BLaER1 (cell line): ENCODE measurements around the gene COX14.

Experiments
- H3K27ac ChIP-seq: shearing (Covaris generic); formaldehyde crosslinking; 2 replicates; pipeline ENCODE4 v1.8.1; 2022
- H3K27me3 ChIP-seq: shearing (Covaris generic); formaldehyde crosslinking; 2 replicates; pipeline ENCODE4 v1.8.1; 2022
- H3K36me3 ChIP-seq: shearing (Covaris generic); formaldehyde crosslinking; 2 replicates; pipeline ENCODE4 v1.8.1; 2022
- H3K4me1 ChIP-seq: shearing (Covaris generic); formaldehyde crosslinking; 2 replicates; pipeline ENCODE4 v1.8.1; 2022
- H3K4me2 ChIP-seq: shearing (Covaris generic); formaldehyde crosslinking; 2 replicates; pipeline ENCODE4 v1.8.1; 2022
- H3K4me3 ChIP-seq: shearing (Covaris generic); formaldehyde crosslinking; 2 replicates; pipeline ENCODE4 v1.8.1; 2022
- H3K9ac ChIP-seq: shearing (Covaris generic); formaldehyde crosslinking; 2 replicates; pipeline ENCODE4 v1.8.1; 2022
- H3K9me3 ChIP-seq: shearing (Covaris generic); formaldehyde crosslinking; 2 replicates; pipeline ENCODE4 v1.8.1; 2022
- H4K20me1 ChIP-seq: shearing (Covaris generic); formaldehyde crosslinking; 2 replicates; pipeline ENCODE4 v1.8.1; 2022
- Cebpa-rat ChIP-seq: shearing (Covaris generic); IDR thresholded peaks from 2 replicates; pipeline ENCODE4 v1.8.1; 2022

Gene COX14

DNA sequence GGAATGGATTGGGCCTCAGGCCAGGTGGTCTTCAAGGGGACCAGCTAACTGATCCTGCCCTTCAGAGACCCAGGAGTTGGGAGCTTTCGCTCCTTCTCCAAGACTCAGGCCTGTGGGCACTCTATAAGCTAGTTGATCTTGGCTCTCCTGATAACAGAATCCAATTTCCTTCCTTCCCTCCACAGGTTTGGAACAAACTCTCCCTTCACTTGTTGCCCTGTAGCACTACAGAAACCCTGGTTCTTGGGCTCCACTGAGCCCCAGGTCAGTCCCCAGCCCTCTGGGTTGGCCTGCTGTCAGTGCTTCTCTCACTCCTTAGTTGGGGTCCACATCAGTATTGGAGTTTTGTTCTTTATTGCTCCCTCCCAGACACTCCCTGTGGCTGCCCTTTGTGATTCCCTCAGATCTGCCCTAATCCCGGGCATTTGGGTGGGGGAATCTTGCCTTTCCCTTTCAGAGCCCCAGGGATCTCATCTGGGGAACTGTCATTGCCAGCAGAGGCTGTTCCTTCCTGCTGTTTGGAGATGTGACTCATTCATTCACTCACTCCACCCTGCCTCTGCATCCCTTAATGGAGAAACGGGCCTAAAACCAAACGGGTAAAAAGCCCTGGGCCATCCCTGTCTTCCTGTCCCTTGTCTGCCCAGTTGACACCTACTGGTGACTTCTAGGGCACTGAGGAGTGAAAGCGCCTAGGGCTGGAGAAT, 12.6 kb upstream of the COX14 start:
- no peak for TF ChIP-seq Cebpa-rat
- H3K36me3 ChIP-seq: peaks cover 81% of the 10 kb centered on the region
- H3K4me1 ChIP-seq: peaks cover 19% of the 10 kb centered on the region
- H4K20me1 ChIP-seq: peaks cover 15% of the 10 kb centered on the region; the same call in 1 of the 2 replicates
- no peaks in the 10 kb centered on the region for H3K27me3 ChIP-seq
- no peaks in the 10 kb centered on the region for H3K9me3 ChIP-seq
- no peak overlapping the region for H3K4me2 ChIP-seq
- no peak overlapping the region for H3K4me3 ChIP-seq
- no peak overlapping the region for H3K27ac ChIP-seq
- H3K9ac ChIP-seq: no peak overlapping the region

DNA sequence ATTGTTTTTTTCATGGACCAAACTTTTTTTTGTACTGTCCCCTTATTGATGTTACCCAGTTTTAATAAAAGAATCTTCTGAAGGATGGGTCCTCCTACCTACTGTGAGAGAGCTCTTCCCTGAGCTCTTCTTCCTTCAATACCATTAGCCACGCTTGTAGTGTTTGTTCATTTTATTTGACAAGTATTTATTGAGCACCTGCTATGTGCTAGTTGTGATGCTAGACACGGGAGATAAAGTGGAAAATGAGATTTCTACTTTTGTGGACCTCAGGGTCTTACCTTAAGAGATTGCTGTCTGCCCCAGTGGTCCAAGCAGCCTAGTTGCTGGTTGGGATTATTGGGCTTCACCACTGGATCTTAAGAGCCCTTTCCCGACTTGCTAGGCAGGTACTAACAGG, 11.5 kb upstream of the COX14 start:
- no peak overlapping the region for H3K4me3 ChIP-seq
- TF ChIP-seq Cebpa-rat: no peak
- H3K4me1 ChIP-seq: peaks cover 19% of the 10 kb centered on the region
- H3K36me3 ChIP-seq: peaks cover 70% of the 10 kb centered on the region
- H3K27ac ChIP-seq: no peak overlapping the region
- H3K27me3 ChIP-seq: no peaks in the 10 kb centered on the region
- no peak overlapping the region for H3K4me2 ChIP-seq
- no peaks in the 10 kb centered on the region for H3K9me3 ChIP-seq
- H4K20me1 ChIP-seq: peaks cover 14% of the 10 kb centered on the region; the same call in 1 of the 2 replicates
- H3K9ac ChIP-seq: no peak overlapping the region

DNA sequence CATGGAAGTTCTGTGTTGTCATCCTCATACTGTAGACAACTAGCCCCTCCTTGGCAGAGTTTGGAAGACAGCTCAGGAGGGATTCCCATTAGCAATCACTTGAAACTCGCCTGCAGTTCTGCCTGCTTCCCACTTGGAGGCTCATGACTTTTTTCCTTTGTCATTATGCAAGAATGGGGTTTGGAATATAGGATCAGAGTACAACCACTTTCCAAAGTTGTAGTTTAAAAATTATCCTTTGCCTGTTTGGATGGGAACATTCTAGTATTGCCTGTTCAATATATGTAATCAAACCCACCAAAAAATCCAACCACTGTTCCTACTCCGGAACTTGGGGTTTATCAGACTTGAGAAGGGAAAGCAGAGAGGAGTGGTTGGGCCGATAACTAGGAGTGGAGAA, 10.4 kb upstream of the COX14 start:
- H3K9me3 ChIP-seq: no peaks in the 10 kb centered on the region
- H3K4me3 ChIP-seq: no peak overlapping the region
- no peak overlapping the region for H3K9ac ChIP-seq
- H3K4me2 ChIP-seq: no peak overlapping the region
- H3K4me1 ChIP-seq: peaks cover 19% of the 10 kb centered on the region
- peaks cover 59% of the 10 kb centered on the region for H3K36me3 ChIP-seq
- TF ChIP-seq Cebpa-rat: no peak
- H3K27ac ChIP-seq: no peak overlapping the region
- no peaks in the 10 kb centered on the region for H3K27me3 ChIP-seq
- H4K20me1 ChIP-seq: peaks cover 14% of the 10 kb centered on the region; the same call in 1 of the 2 replicates

GRCh38 chr12:50102131-50102531, 9.9 kb upstream of the COX14 start:
- H3K27ac ChIP-seq: no peak overlapping the region
- H3K9me3 ChIP-seq: no peaks in the 10 kb centered on the region
- TF ChIP-seq Cebpa-rat: no peak
- no peak overlapping the region; the same call in 1 of the 2 replicates for H3K9ac ChIP-seq
- H3K4me3 ChIP-seq: no peak overlapping the region
- no peaks in the 10 kb centered on the region for H3K27me3 ChIP-seq
- H3K4me1 ChIP-seq: peaks cover 23% of the 10 kb centered on the region
- H3K4me2 ChIP-seq: no peak overlapping the region
- H4K20me1 ChIP-seq: peaks cover 14% of the 10 kb centered on the region; the same call in 1 of the 2 replicates
- H3K36me3 ChIP-seq: peaks cover 55% of the 10 kb centered on the region

- Histone ChIP-seq H4K20me1 (peaks cover 14% of the 10 kb centered on the region; the same call in 1 of the 2 replicates), H3K4me1 (peaks cover 29% of the 10 kb centered on the region), H3K4me2 (no peak overlapping the region), H3K9ac (no peak overlapping the region; the same call in 1 of the 2 replicates), H3K36me3 (peaks cover 48% of the 10 kb centered on the region), H3K27me3 (no peaks in the 10 kb centered on the region), H3K27ac (peak overlapping the region; percentile 11; the same call in 1 of the 2 replicates), H3K4me3 (no peak overlapping the region), H3K9me3 (no peaks in the 10 kb centered on the region)
- no peak for TF ChIP-seq Cebpa-rat
Observed at GRCh38 chr12:50102646-50103309, 9.3 kb upstream of the COX14 start.

GRCh38 chr12:50103351-50103750, 8.7 kb upstream of the COX14 start:
- Histone ChIP-seq H3K4me3 (no peak overlapping the region), H4K20me1 (peaks cover 14% of the 10 kb centered on the region; the same call in 1 of the 2 replicates), H3K9ac (no peak overlapping the region), H3K4me2 (peak overlapping the region; percentile 30), H3K27me3 (no peaks in the 10 kb centered on the region), H3K27ac (peak overlapping the region; percentile 11; the same call in 1 of the 2 replicates), H3K9me3 (no peaks in the 10 kb centered on the region), H3K36me3 (peaks cover 42% of the 10 kb centered on the region), H3K4me1 (peaks cover 35% of the 10 kb centered on the region)
- no peak for TF ChIP-seq Cebpa-rat

GRCh38 chr12:50103767-50104321, 8.2 kb upstream of the COX14 start, which contains the start of gene GPD1:
Gene GPD1, plus strand, starts transcription at chr12:50104008. Its CDS starts 43 bp downstream, at chr12:50104051.
- Histone ChIP-seq H3K27me3 (no peaks in the 10 kb centered on the region), H3K4me2 (peak within 1 kb of the TSS; percentile 30), H3K36me3 (peaks cover 38% of the 10 kb centered on the region), H3K27ac (peak within 1 kb of the TSS; percentile 11; the same call in 1 of the 2 replicates), H3K9me3 (no peaks in the 10 kb centered on the region), H3K4me1 (peaks cover 40% of the 10 kb centered on the region), H4K20me1 (peaks cover 12% of the 10 kb centered on the region; the same call in 1 of the 2 replicates), H3K9ac (no peak within 1 kb of the TSS), H3K4me3 (no peak within 1 kb of the TSS)
- TF ChIP-seq Cebpa-rat: no peak

GRCh38 chr12:50104417-50105366, 7.3 kb upstream of the COX14 start:
- H3K4me3 ChIP-seq: no peak overlapping the region
- H3K27ac ChIP-seq: no peak overlapping the region
- 0 out of 2 replicates have a peak, but pooled peaks cover 3% of the 10 kb centered on the region for H4K20me1 ChIP-seq
- TF ChIP-seq Cebpa-rat: no peak
- no peaks in the 10 kb centered on the region for H3K27me3 ChIP-seq
- peaks cover 48% of the 10 kb centered on the region for H3K4me1 ChIP-seq
- peaks cover 29% of the 10 kb centered on the region for H3K36me3 ChIP-seq
- H3K9ac ChIP-seq: no peak overlapping the region
- no peak overlapping the region for H3K4me2 ChIP-seq
- no peaks in the 10 kb centered on the region for H3K9me3 ChIP-seq

- H3K27me3 ChIP-seq: no peaks in the 10 kb centered on the region
- H3K4me2 ChIP-seq: no peak overlapping the region
- peaks cover 61% of the 10 kb centered on the region for H3K4me1 ChIP-seq
- TF ChIP-seq Cebpa-rat: no peak
- peaks cover 16% of the 10 kb centered on the region for H3K36me3 ChIP-seq
- no peaks in the 10 kb centered on the region for H4K20me1 ChIP-seq
- no peak overlapping the region for H3K27ac ChIP-seq
- H3K9me3 ChIP-seq: no peaks in the 10 kb centered on the region
- H3K4me3 ChIP-seq: no peak overlapping the region
- no peak overlapping the region for H3K9ac ChIP-seq
Observed at GRCh38 chr12:50105913-50106450, 6.1 kb upstream of the COX14 start.
